GM23338 (cell line): Measurements from ENCODE around the gene BTC. TPM values are rescaled to one million over a fixed set of nuclear protein-coding genes. Genes with fewer than 3 reads are reported as not detected.

Experiments
- ATAC-seq: fragments of 200-7000 bp; cut with Tn5 transposase; 3 replicates; pipeline ENCODE4 v1.9.1; 2020
- DNase-seq: peaks from one replicate; pipeline ENCODE4 v3.0.0-alpha.2; 2015; ENCODE audit warnings: low spot score
- H2AFZ ChIP-seq: fragments of 200-600 bp; sonication (generic); 2 replicates; pipeline ENCODE4 v1.8.0; 2016; ENCODE audit warnings: antibody characterized with exemption, mild to moderate bottlenecking, moderate library complexity
- H3F3A ChIP-seq: fragments of 200-600 bp; sonication (generic); replicated peaks from 2 replicates; pipeline ENCODE4 v1.8.0; 2017; ENCODE audit warnings: antibody characterized with exemption, mixed run types, low read depth
- H3K27ac ChIP-seq: fragments of 200-600 bp; sonication (generic); 2 replicates; pipeline ENCODE4 v1.6.1; 2016; ENCODE audit warnings: low read depth
- H3K27me3 ChIP-seq: fragments of 200-600 bp; sonication (generic); 2 replicates; pipeline ENCODE4 v1.8.0; 2016; ENCODE audit warnings: mild to moderate bottlenecking, mixed run types, moderate library complexity; ENCODE audit not compliant: insufficient read depth
- H3K36me3 ChIP-seq: fragments of 200-600 bp; sonication (generic); 2 replicates; pipeline ENCODE4 v1.8.0; 2016; ENCODE audit warnings: mild to moderate bottlenecking; ENCODE audit not compliant: insufficient read depth
- H3K4me1 ChIP-seq: fragments of 200-600 bp; sonication (generic); 2 replicates; pipeline ENCODE4 v1.8.0; 2016; ENCODE audit warnings: mild to moderate bottlenecking, moderate library complexity; ENCODE audit not compliant: insufficient read depth
- H3K4me2 ChIP-seq: fragments of 200-600 bp; sonication (generic); 2 replicates; pipeline ENCODE4 v1.7.1; 2017; ENCODE audit warnings: mixed run types
- H3K4me3 ChIP-seq: fragments of 200-600 bp; sonication (generic); 2 replicates; pipeline ENCODE4 v1.6.1; 2016; ENCODE audit warnings: mixed run types
- H3K79me2 ChIP-seq: fragments of 200-600 bp; sonication (generic); replicated peaks from 2 replicates; pipeline ENCODE4 v1.8.0; 2017; ENCODE audit warnings: mild to moderate bottlenecking; ENCODE audit not compliant: insufficient read depth
- H3K9me2 ChIP-seq: fragments of 200-600 bp; sonication (generic); 2 replicates; pipeline ENCODE4 v1.8.0; 2017; ENCODE audit not compliant: insufficient read depth
- H4K20me1 ChIP-seq: fragments of 200-600 bp; sonication (generic); replicated peaks from 2 replicates; pipeline ENCODE4 v1.8.0; 2017; ENCODE audit warnings: mild to moderate bottlenecking; ENCODE audit not compliant: insufficient read depth
- H3K27ac Mint-ChIP-seq: 2 replicates; pipeline ENCODE4 v1.8.0; 2020; ENCODE audit warnings: inconsistent platforms, mild to moderate bottlenecking, moderate library complexity, mixed read lengths
- H3K27me3 Mint-ChIP-seq: 3 replicates; pipeline ENCODE4 v1.8.0; 2022; ENCODE audit warnings: low read depth, mild to moderate bottlenecking, moderate library complexity, mixed read lengths, inconsistent platforms; ENCODE audit not compliant: insufficient read depth, poor library complexity
- H3K36me3 Mint-ChIP-seq: 3 replicates; pipeline ENCODE4 v1.8.0; 2021; ENCODE audit warnings: low read depth, mild to moderate bottlenecking, inconsistent platforms, moderate library complexity, mixed read lengths
- H3K4me1 Mint-ChIP-seq: 3 replicates; pipeline ENCODE4 v1.8.0; 2020; ENCODE audit warnings: mild to moderate bottlenecking, inconsistent platforms, mixed read lengths
- H3K4me3 Mint-ChIP-seq: 3 replicates; pipeline ENCODE4 v1.8.0; 2021; ENCODE audit warnings: moderate library complexity, mild to moderate bottlenecking, inconsistent platforms, mixed read lengths
- H3K9me3 Mint-ChIP-seq: 3 replicates; pipeline ENCODE4 v1.8.0; 2020; ENCODE audit warnings: moderate library complexity, mild to moderate bottlenecking, inconsistent platforms, mixed read lengths
- CREB1 ChIP-seq: fragments of 250-450 bp; sonication (Bioruptor Pico); IDR thresholded peaks from 2 replicates; pipeline ENCODE4 v1.5.0; 2020; ENCODE audit warnings: low read depth, mild to moderate bottlenecking, moderate library complexity
- CTCF ChIP-seq, 2 experiments: fragments of 200-600 bp in 1 of 2; sonication (generic) in 1 of 2; conservative IDR thresholded peaks; 2 replicates each; pipeline versions ENCODE4 v1.5.1 to v1.6.1; 2016 to 2017; ENCODE audit warnings: antibody characterized with exemption in 2 of 2, low read depth in 2 of 2, mild to moderate bottlenecking in 2 of 2, moderate library complexity in 1 of 2
- ETS1 ChIP-seq: IDR thresholded peaks from 2 replicates; pipeline ENCODE4 v1.6.1; 2016; ENCODE audit warnings: antibody characterized with exemption
- EZH2 ChIP-seq: fragments of 200-600 bp; sonication (generic); IDR thresholded peaks from one replicate; pipeline ENCODE4 v1.8.0; 2017; ENCODE audit warnings: antibody characterized with exemption, mild to moderate bottlenecking, low read depth; ENCODE audit not compliant: unreplicated experiment
- EZH2phosphoT487 ChIP-seq: fragments of 200-600 bp; sonication (generic); IDR thresholded peaks from one replicate; pipeline ENCODE4 v1.8.1; 2018; ENCODE audit warnings: antibody characterized with exemption; ENCODE audit not compliant: unreplicated experiment
- JUNB ChIP-seq: IDR thresholded peaks from one replicate; pipeline ENCODE4 v1.6.1; 2016; ENCODE audit warnings: antibody characterized with exemption; ENCODE audit not compliant: unreplicated experiment
- NANOG ChIP-seq: IDR thresholded peaks from 2 replicates; pipeline ENCODE4 v1.6.1; 2016; ENCODE audit warnings: antibody characterized with exemption, borderline replicate concordance
- POLR2AphosphoS5 ChIP-seq: IDR thresholded peaks from 2 replicates; pipeline ENCODE4 v1.6.1; 2016; ENCODE audit warnings: antibody characterized with exemption, low read depth
- REST ChIP-seq: IDR thresholded peaks from one replicate; pipeline ENCODE4 v1.6.1; 2018; ENCODE audit warnings: antibody characterized with exemption; ENCODE audit not compliant: unreplicated experiment
- STAT1 ChIP-seq: IDR thresholded peaks from one replicate; pipeline ENCODE4 v1.6.1; 2016; ENCODE audit warnings: antibody characterized with exemption; ENCODE audit not compliant: unreplicated experiment
- ZNF114 ChIP-seq: fragments of 250-450 bp; sonication (Bioruptor Pico); IDR thresholded peaks from 2 replicates; pipeline ENCODE4 v1.5.0; 2020; ENCODE audit warnings: mild to moderate bottlenecking, moderate library complexity
- ZNF331 ChIP-seq: fragments of 250-450 bp; sonication (Bioruptor Pico); IDR thresholded peaks from 2 replicates; pipeline ENCODE4 v1.5.0; 2020; ENCODE audit warnings: low read depth, mild to moderate bottlenecking, moderate library complexity
- ZNF462 ChIP-seq: fragments of 250-450 bp; sonication (Bioruptor Pico); IDR thresholded peaks from 2 replicates; pipeline ENCODE4 v1.5.0; 2020; ENCODE audit warnings: mild to moderate bottlenecking, moderate library complexity
- polyA plus RNA-seq: library from polyadenylated mRNA; unstranded; fragments of >200 nt; fragmentation: Nextera tagmentation; extraction: Ambion mirVana; gene quantifications from 2 replicates; pipeline ENCODE4 v1.2.1, GENCODE V29; 2016
- total RNA-seq: library from RNA; depleted of rRNA; stranded (reverse); fragments of >200 nt; shearing (Covaris generic); gene quantifications from 2 replicates; pipeline ENCODE4 v1.2.3, GENCODE V29; 2014

BTC gene
- total and polyA plus RNA-seq, 2 experiments from 2014 or later = 0.18 to 0.59 TPM

- no peaks in the 10 kb centered on the region for H3K36me3 ChIP-seq
- no peak overlapping the region for H3K4me2 ChIP-seq
- Mint-ChIP-seq H3K9me3 (peaks cover 19% of the 10 kb centered on the region), H3K27me3 (no peaks in the 10 kb centered on the region), H3K4me3 (no peak overlapping the region), H3K36me3 (peaks cover 8% of the 10 kb centered on the region; the same call in 2 of the 3 replicates), H3K4me1 (no peaks in the 10 kb centered on the region), H3K27ac (no peak overlapping the region)
- H3K4me3 ChIP-seq = no peak overlapping the region
- H3F3A ChIP-seq = no peaks in the 10 kb centered on the region
- no peaks in the 10 kb centered on the region for H3K79me2 ChIP-seq
- no peak for TF ChIP-seq EZH2phosphoT487
- no peak for TF ChIP-seq ZNF331 (CRISPR knock-in tag)
- no peak for TF ChIP-seq STAT1
- TF ChIP-seq CREB1 (CRISPR knock-in tag) = no peak
- TF ChIP-seq ETS1 = no peak
- no peak for TF ChIP-seq REST
- TF ChIP-seq CTCF (conservative IDR thresholded peaks at IDR 0.05; ENCODE audit: low read depth in 2 of 2) = no peak
- no peak for TF ChIP-seq JUNB
- TF ChIP-seq ZNF114 (CRISPR knock-in tag) = no peak
- TF ChIP-seq NANOG = no peak
- TF ChIP-seq EZH2 = no peak
- no peak for TF ChIP-seq POLR2AphosphoS5
- no peak for TF ChIP-seq ZNF462 (CRISPR knock-in tag)
- ATAC-seq = no peak
- no peak overlapping the region for H2AFZ ChIP-seq
- no peak overlapping the region for H3K27ac ChIP-seq
- no peaks in the 10 kb centered on the region for H4K20me1 ChIP-seq
- no peaks in the 10 kb centered on the region for H3K4me1 ChIP-seq
- no peaks in the 10 kb centered on the region for H3K9me2 ChIP-seq
- no peaks in the 10 kb centered on the region for H3K27me3 ChIP-seq
- no peak for DNase-seq
These were observed 77.9 kb downstream of the BTC start for GRCh38 chr4:74716436-74716765.
